HUES6 (cell line): ENCODE measurements around the gene TNFRSF4.

Experiments used
- H3K27ac ChIP-seq: 2 replicates; pipeline ENCODE4 v1.7.0; 2013; ENCODE audit warnings: low read depth, mild to moderate bottlenecking, low read length, inconsistent platforms
- H3K27me3 ChIP-seq: 2 replicates; pipeline ENCODE4 v1.6.1; 2013; ENCODE audit warnings: low read length; ENCODE audit not compliant: control insufficient read depth, insufficient read depth
- H3K36me3 ChIP-seq: 2 replicates; pipeline ENCODE4 v1.6.1; 2013; ENCODE audit warnings: low read length; ENCODE audit not compliant: control insufficient read depth, insufficient read depth
- H3K4me1 ChIP-seq: 2 replicates; pipeline ENCODE4 v1.6.1; 2013; ENCODE audit warnings: low read length; ENCODE audit not compliant: control insufficient read depth, insufficient read depth
- H3K4me3 ChIP-seq: 2 replicates; pipeline ENCODE4 v1.5.1; 2013; ENCODE audit warnings: low read depth, low read length
- H3K9ac ChIP-seq: one replicate; pipeline ENCODE4 v1.6.1; 2013; ENCODE audit warnings: mild to moderate bottlenecking, low read length
- H3K9me3 ChIP-seq: 2 replicates; pipeline ENCODE4 v1.6.1; 2013; ENCODE audit warnings: low read depth, low read length; ENCODE audit not compliant: control insufficient read depth, insufficient read depth

TNFRSF4 gene

GRCh38 chr1:1215881-1216605, 2.1 kb upstream of the TNFRSF4 start:
- H3K36me3 ChIP-seq, result peaks cover 29% of the 10 kb centered on the region
- H3K4me1 ChIP-seq, result peaks cover 4% of the 10 kb centered on the region; the same call in 1 of the 2 replicates
- H3K27me3 ChIP-seq, result no peaks in the 10 kb centered on the region
- no peak overlapping the region for H3K9ac ChIP-seq
- H3K4me3 ChIP-seq, result no peak overlapping the region
- H3K27ac ChIP-seq, result no peak overlapping the region
- no peaks in the 10 kb centered on the region for H3K9me3 ChIP-seq

- Histone ChIP-seq H3K27ac (no peak overlapping the region), H3K9me3 (no peaks in the 10 kb centered on the region), H3K4me3 (no peak overlapping the region), H3K4me1 (peaks cover 4% of the 10 kb centered on the region; the same call in 1 of the 2 replicates), H3K36me3 (peaks cover 22% of the 10 kb centered on the region), H3K27me3 (no peaks in the 10 kb centered on the region), H3K9ac (no peak overlapping the region)
These were observed 1.2 kb upstream of the TNFRSF4 start for GRCh38 chr1:1215080-1215676.

DNA sequence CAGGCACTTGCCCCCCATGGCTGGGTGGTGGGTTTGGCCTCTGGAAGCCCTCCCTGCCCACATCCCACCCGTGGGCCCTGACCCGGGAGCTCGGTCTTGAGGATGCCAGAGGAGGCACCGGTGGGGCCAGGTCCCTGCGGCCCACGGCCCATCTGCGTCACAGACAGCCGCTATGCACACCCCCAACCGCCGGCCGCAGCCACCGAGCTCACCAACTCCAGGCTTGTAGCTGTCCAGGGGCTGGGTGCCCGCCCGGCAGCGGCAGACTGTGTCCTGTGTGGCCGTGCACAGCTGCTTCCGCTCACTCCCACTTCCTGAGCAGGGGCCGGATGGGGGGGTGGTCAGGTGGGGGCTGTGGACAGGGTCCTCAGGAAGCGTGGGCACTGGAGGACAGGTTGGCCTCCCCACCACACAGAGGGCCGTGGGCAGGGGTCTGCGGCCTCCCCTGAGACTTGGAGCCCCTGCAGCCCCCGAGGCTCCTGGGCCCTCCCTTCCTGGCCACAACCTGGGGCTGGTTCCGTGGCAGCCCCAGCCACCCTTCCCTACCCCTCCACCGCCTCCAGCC, 1.1 kb downstream of the TNFRSF4 start:
- Histone ChIP-seq H3K27ac (no peak overlapping the region), H3K9me3 (no peaks in the 10 kb centered on the region), H3K4me3 (no peak overlapping the region), H3K27me3 (no peaks in the 10 kb centered on the region), H3K9ac (no peak overlapping the region), H3K36me3 (peaks cover 13% of the 10 kb centered on the region), H3K4me1 (peaks cover 5% of the 10 kb centered on the region; the same call in 1 of the 2 replicates)

GRCh38 chr1:1211541-1212441, 2.2 kb downstream of the TNFRSF4 start:
- peaks cover 7% of the 10 kb centered on the region for H3K27me3 ChIP-seq
- H3K4me1 ChIP-seq, result peaks cover 12% of the 10 kb centered on the region; the same call in 1 of the 2 replicates
- no peak overlapping the region for H3K9ac ChIP-seq
- H3K9me3 ChIP-seq, result no peaks in the 10 kb centered on the region
- H3K4me3 ChIP-seq, result no peak overlapping the region
- H3K36me3 ChIP-seq, result peaks cover 4% of the 10 kb centered on the region
- H3K27ac ChIP-seq, result no peak overlapping the region

- Histone ChIP-seq H3K36me3 (no peaks in the 10 kb centered on the region), H3K4me3 (no peak overlapping the region), H3K9ac (no peak overlapping the region), H3K9me3 (no peaks in the 10 kb centered on the region), H3K27ac (no peak overlapping the region), H3K27me3 (peaks cover 16% of the 10 kb centered on the region), H3K4me1 (peaks cover 19% of the 10 kb centered on the region)
These were observed 3.0 kb downstream of the TNFRSF4 start for GRCh38 chr1:1210726-1211540.

- H3K9ac ChIP-seq, result no peak overlapping the region
- H3K9me3 ChIP-seq, result no peaks in the 10 kb centered on the region
- no peak overlapping the region for H3K27ac ChIP-seq
- H3K4me3 ChIP-seq, result no peak overlapping the region
- peaks cover 22% of the 10 kb centered on the region for H3K4me1 ChIP-seq
- H3K36me3 ChIP-seq, result no peaks in the 10 kb centered on the region
- peaks cover 34% of the 10 kb centered on the region for H3K27me3 ChIP-seq
These were observed 5.1 kb downstream of the TNFRSF4 start for GRCh38 chr1:1208713-1209433.

DNA sequence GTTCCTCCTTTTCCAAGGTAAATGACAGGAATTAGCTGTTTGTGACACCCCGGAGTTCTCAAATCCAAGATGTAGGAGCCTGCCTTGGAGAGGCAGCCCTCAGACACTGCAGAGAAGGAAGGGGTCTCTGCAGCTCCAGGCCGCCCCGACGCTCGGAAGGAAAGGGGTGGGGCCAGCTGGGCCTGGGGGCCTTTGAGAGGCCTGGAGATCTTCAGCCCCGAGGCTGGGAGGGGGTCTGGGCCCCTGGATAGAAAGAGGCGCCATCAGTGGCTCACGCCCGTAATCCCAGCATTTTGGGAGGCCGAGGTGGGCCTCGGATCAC, 6.4 kb downstream of the TNFRSF4 start:
- no peaks in the 10 kb centered on the region for H3K9me3 ChIP-seq
- H3K27ac ChIP-seq, result no peak overlapping the region
- peaks cover 22% of the 10 kb centered on the region for H3K4me1 ChIP-seq
- no peaks in the 10 kb centered on the region for H3K36me3 ChIP-seq
- H3K27me3 ChIP-seq, result peaks cover 45% of the 10 kb centered on the region
- H3K4me3 ChIP-seq, result no peak overlapping the region
- no peak overlapping the region for H3K9ac ChIP-seq

GRCh38 chr1:1206966-1207531, 6.9 kb downstream of the TNFRSF4 start:
- H3K4me3 ChIP-seq, result peak overlapping the region; percentile 57; the same call in 1 of the 2 replicates
- no peaks in the 10 kb centered on the region for H3K36me3 ChIP-seq
- H3K27me3 ChIP-seq, result peaks cover 45% of the 10 kb centered on the region
- no peak overlapping the region for H3K9ac ChIP-seq
- H3K27ac ChIP-seq, result no peak overlapping the region
- H3K4me1 ChIP-seq, result peaks cover 22% of the 10 kb centered on the region
- no peaks in the 10 kb centered on the region for H3K9me3 ChIP-seq

GRCh38 chr1:1206376-1206965, 7.5 kb downstream of the TNFRSF4 start, which contains the start of gene TNFRSF18:
Gene TNFRSF18, minus strand, starts transcription at chr1:1206592. Its CDS starts 21 bp downstream, at chr1:1206571.
- no peaks in the 10 kb centered on the region for H3K36me3 ChIP-seq

More at GRCh38 chr1:1206376-1206965, 7.5 kb downstream of the TNFRSF4 start, which contains the start of gene TNFRSF18:
- H3K27ac ChIP-seq, result no peak within 1 kb of the TSS
- H3K27me3 ChIP-seq, result peaks cover 45% of the 10 kb centered on the region
- peak within 1 kb of the TSS; percentile 57 for H3K4me3 ChIP-seq
- peak within 1 kb of the TSS; percentile 22 for H3K9ac ChIP-seq
- no peaks in the 10 kb centered on the region for H3K9me3 ChIP-seq
- H3K4me1 ChIP-seq, result peaks cover 22% of the 10 kb centered on the region
